GM20431 (cell line): Measurements from ENCODE around the gene UBE2V1.
"Not testable (repeated sequence)": the region's sequence is repeated elsewhere in the genome, so short reads cannot be mapped to it uniquely, and the experiment has no call there.

Experiments
- in situ Hi-C: fragments of 300-500 bp; cut with MseI, MboI; formaldehyde crosslinking; loops from one replicate; pipeline ENCODE4 v1.15.0; 2020; ENCODE audit warnings: low sequenced_read_pairs; ENCODE audit not compliant: unreplicated experiment

The UBE2V1 gene

GRCh38 chr20:50120935-50121693, 8.2 kb upstream of the UBE2V1 start:
- in situ Hi-C loops = no loop called here

- in situ Hi-C loops = no loop called here
Observed at GRCh38 chr20:50118203-50118602, 5.3 kb upstream of the UBE2V1 start.

- in situ Hi-C loops = no loop called here
Observed at GRCh38 chr20:50116368-50116999, 3.5 kb upstream of the UBE2V1 start.

- in situ Hi-C loops = no loop called here
Observed at GRCh38 chr20:50115591-50116367, 2.8 kb upstream of the UBE2V1 start.

GRCh38 chr20:50115041-50115512, 2.1 kb upstream of the UBE2V1 start:
- in situ Hi-C loops = no loop called here

GRCh38 chr20:50113420-50114224, 672 bp upstream of the UBE2V1 start:
- in situ Hi-C loops = no loop called here

- in situ Hi-C loops = no loop called here
Observed at GRCh38 chr20:50111829-50112495, 988 bp downstream of the UBE2V1 start.

- in situ Hi-C loops = no loop called here
Observed at GRCh38 chr20:50111120-50111828, 1.7 kb downstream of the UBE2V1 start.

GRCh38 chr20:50110141-50111047, 2.6 kb downstream of the UBE2V1 start:
- in situ Hi-C loops = no loop called here

- in situ Hi-C loops = no loop called here
Observed at GRCh38 chr20:50108556-50109235, 4.3 kb downstream of the UBE2V1 start.

- in situ Hi-C loops = no loop called here
Observed at GRCh38 chr20:50107796-50108331, 5.1 kb downstream of the UBE2V1 start.

- in situ Hi-C loops = no loop called here
Observed at GRCh38 chr20:50107086-50107660, 5.8 kb downstream of the UBE2V1 start.

- in situ Hi-C loops = not testable (repeated sequence)
Observed at GRCh38 chr20:50106669-50107068, 6.3 kb downstream of the UBE2V1 start.

- in situ Hi-C loops = not testable (repeated sequence)
Observed at GRCh38 chr20:50103464-50104107, 9.4 kb downstream of the UBE2V1 start.

GRCh38 chr20:50102551-50102950, 10.4 kb downstream of the UBE2V1 start:
- in situ Hi-C loops = not testable (repeated sequence)

- in situ Hi-C loops = no loop called here
Observed at GRCh38 chr20:50101887-50102286, 11.1 kb downstream of the UBE2V1 start.
